GM12874 (cell line): ENCODE results near the gene PDZD8.

Experiments
- CTCF ChIP-seq: IDR thresholded peaks from 2 replicates; pipeline ENCODE4 v1.5.1; 2011; ENCODE audit warnings: low read depth, mild to moderate bottlenecking, control low read depth, low read length, moderate library complexity; ENCODE audit not compliant: insufficient read depth

PDZD8 gene

GRCh38 chr10:117408436-117409384 lies 33.5 kb upstream of the PDZD8 start:
- no peak for TF ChIP-seq CTCF

DNA sequence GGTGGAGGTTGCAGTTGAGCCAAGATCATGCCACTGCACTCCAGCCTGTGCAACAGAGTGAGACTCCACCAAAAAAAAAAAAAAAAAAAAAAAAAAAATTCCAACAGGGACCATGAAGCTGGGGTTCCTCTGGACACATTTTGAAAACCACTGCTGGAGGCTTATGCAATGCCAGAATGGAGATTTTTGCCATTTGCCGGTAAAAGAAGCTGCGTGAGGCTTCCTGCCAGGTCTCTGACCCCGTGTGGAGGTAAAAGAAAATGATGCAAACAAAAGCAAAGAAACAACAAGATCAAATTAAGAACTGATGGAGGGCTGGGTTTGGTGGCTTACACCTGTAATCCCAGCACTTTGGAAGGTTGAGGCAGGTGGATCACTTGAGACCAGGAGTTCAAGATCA lies 30.5 kb upstream of the PDZD8 start:
- TF ChIP-seq CTCF = no peak

GRCh38 chr10:117400329-117400728 lies 25.1 kb upstream of the PDZD8 start:
- no peak for TF ChIP-seq CTCF

DNA sequence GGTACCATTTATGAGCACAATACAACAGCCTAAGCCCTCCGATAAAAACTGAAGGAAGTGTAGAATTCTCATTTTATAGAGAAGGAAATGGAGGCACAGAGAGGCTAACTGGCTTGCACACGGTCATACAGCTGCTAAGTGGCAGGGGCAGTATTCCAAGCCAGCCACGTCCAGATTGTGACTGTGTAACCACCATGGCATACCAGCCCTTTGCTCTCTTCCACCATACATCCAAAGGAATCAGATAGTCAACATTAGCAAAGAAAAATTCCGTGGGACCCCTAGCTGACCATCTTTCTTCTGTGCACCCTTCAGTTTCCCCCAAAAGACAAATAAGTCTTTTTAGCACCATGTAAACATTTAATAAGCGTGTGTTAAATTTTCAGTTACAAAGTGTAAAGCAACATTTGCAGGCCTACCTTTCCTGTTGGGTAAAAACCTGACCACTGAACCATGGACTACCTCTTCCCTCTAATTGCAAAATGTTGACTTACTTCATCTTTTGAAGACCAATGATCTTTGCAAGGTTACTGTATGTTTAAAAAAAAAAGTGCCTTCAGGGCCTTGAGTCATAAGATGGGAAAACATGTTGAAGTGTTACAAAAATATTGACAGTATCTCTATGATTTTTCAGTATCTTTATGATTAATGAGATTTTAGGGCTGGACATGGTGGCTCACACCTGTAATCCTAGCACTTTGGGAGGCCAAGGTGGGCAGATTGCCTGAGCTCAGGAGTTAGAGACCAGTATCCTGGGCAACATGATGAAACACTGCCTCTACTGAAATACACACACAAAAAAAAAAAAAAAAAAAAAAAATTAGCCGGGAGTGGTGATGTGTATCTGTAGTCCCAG lies 24.3 kb upstream of the PDZD8 start:
- TF ChIP-seq CTCF = no peak

DNA sequence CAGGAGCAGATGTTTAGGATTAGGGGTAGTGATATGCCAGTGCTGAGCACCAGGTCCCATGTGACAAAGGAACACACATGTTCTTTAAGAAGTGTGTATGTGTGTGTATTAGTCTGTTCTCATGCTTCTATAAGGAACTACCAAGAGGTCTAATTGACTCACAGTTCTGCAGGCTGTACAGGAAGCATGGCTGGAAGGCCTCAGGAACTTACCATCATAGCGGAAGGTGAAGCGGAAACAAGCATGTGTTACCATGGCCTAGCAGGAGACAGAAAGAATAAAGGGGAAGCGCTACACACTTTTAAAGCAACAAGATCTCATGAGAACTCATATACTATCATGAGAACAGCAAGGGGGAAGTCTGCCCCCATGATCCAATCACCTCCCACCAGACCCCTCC lies 22.8 kb upstream of the PDZD8 start:
- no peak for TF ChIP-seq CTCF

DNA sequence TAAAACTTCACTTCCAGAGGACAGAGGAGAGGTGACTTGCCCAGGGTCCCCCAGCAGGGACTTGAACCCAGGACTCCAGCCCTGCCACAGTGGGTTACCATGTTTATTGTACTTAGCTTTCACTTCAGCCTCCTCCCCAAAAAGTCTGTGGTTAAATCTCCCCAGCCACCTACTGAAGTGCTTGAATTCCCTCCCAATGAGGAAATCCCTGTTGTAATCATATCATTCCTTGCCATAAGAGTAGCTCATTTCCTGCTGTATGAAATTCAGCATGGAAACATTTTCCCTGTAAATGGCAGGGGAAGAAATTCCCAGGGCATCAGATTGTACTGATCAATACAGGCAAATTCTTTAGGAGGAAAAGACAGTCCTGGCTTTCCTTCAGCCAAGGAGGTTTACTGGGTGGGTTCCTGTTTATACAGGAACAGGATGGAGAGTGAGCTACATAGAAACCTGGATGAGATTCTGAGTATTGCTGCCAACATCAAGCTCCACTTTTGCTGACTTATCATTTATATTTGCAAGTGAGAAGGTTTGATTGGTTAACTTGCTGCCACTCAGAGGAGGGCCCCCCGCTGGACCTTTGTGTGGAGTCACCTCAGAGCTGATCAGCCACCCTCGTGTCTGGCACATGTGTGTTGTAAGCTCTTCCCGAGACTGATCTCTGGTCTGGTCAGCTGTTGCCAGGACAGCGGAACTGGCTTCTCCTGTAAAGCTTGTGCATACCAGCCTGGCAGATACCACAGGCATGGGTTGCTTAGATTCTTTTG lies 16.4 kb upstream of the PDZD8 start:
- TF ChIP-seq CTCF = no peak
